Uterus (tissue), 2 donors: ENCODE data around the gene TBL1X.

Experiments
- CTCF ChIP-seq, 4 experiments: fragments of 200-600 bp in 2 of 4; fragments of 450-650 bp in 2 of 4; sonication (generic) in 2 of 4; IDR thresholded peaks; one replicate each; pipeline ENCODE4 v1.5.1; 2016 to 2019; ENCODE audit warnings: antibody characterized with exemption in 4 of 4, mild to moderate bottlenecking in 2 of 4, moderate library complexity in 1 of 4
- POLR2A ChIP-seq, 2 donors: fragments of 450-650 bp; IDR thresholded peaks; one replicate each; pipeline ENCODE4 v1.6.1; 2016; ENCODE audit warnings: antibody characterized with exemption in 2 of 2, mild to moderate bottlenecking in 1 of 2, moderate library complexity in 1 of 2

- TF ChIP-seq CTCF (IDR thresholded peaks at IDR 0.05) (no peak), POLR2A (IDR thresholded peaks at IDR 0.05) (no peak)
Measured at GRCh38 chrX:9610771-9611392, 146.0 kb downstream of the TBL1X start.
